Panc1 (cell line): Measurements from ENCODE around the gene PARP12. TPM values are rescaled to one million over a fixed set of nuclear protein-coding genes. Genes with fewer than 3 reads are reported as not detected.

Source experiments
- ATAC-seq: fragments of 200-7000 bp; cut with Tn5 transposase; 2 replicates; pipeline ENCODE4 v1.9.1; 2020; ENCODE audit warnings: mild to moderate bottlenecking, moderate library complexity
- BruUV-seq: library from RNA; stranded (reverse); fragments of 400-500 nt; replicated peaks from 2 replicates; lab custom pipeline; 2021; lab: Mats Ljungman, UMichigan
- CTCF ChIA-PET: fragments of 300-600 bp; sonication (Branson Sonifier 250); formaldehyde crosslinking; loops from one replicate; lab custom pipeline; 2022; ENCODE audit warnings: antibody characterized with exemption; lab: Charles Lee
- POLR2A ChIA-PET: fragments of 300-600 bp; sonication (Branson Sonifier 250); formaldehyde crosslinking; loops from one replicate; lab custom pipeline; 2022; ENCODE audit warnings: antibody characterized with exemption; lab: Charles Lee
- DNase-seq: peaks from one replicate; pipeline ENCODE4 v3.0.0-alpha.2; 2010; ENCODE audit warnings: low read depth, low spot score
- H3K27ac ChIP-seq: 2 replicates; pipeline ENCODE4 v1.5.1; 2011; ENCODE audit warnings: mild to moderate bottlenecking, low read length, inconsistent platforms
- H3K27me3 ChIP-seq: fragments of 200-500 bp; sonication (Bioruptor generic); 2 replicates; pipeline ENCODE4 v1.6.0; 2014; ENCODE audit warnings: low read length, inconsistent platforms; ENCODE audit not compliant: control insufficient read depth, insufficient read depth
- H3K36me3 ChIP-seq: fragments of 200-500 bp; sonication (Bioruptor generic); 2 replicates; pipeline ENCODE4 v1.5.1; 2014; ENCODE audit warnings: inconsistent platforms, mild to moderate bottlenecking, low read length, moderate library complexity; ENCODE audit not compliant: control insufficient read depth, insufficient read depth
- H3K4me1 ChIP-seq: 2 replicates; pipeline ENCODE4 v1.5.1; 2011; ENCODE audit warnings: inconsistent platforms, mild to moderate bottlenecking, low read length, moderate library complexity; ENCODE audit not compliant: control insufficient read depth, insufficient read depth
- H3K4me3 ChIP-seq, 2 experiments: 2 replicates each; pipeline ENCODE4 v1.5.1; 2011 to 2012; ENCODE audit warnings: low read depth in 2 of 2, low read length in 2 of 2, mild to moderate bottlenecking in 2 of 2, inconsistent platforms in 1 of 2, moderate library complexity in 1 of 2
- H3K9me3 ChIP-seq: fragments of 200-500 bp; sonication (Bioruptor generic); 2 replicates; pipeline ENCODE4 v1.5.1; 2014; ENCODE audit warnings: low read depth, mild to moderate bottlenecking, inconsistent platforms, low read length, moderate library complexity; ENCODE audit not compliant: control insufficient read depth, insufficient read depth
- CTCF ChIP-seq: fragments of 450-650 bp; IDR thresholded peaks from 2 replicates; pipeline ENCODE4 v1.5.1; 2017; ENCODE audit warnings: mild to moderate bottlenecking
- POLR2AphosphoS5 ChIP-seq: IDR thresholded peaks from 2 replicates; pipeline ENCODE4 v1.6.1; 2012; ENCODE audit warnings: mild to moderate bottlenecking, low read depth, low read length, moderate library complexity
- REST ChIP-seq, 2 experiments: IDR thresholded peaks; 2 replicates each; pipeline ENCODE4 v1.6.1; 2011 to 2012; ENCODE audit warnings: low read depth in 2 of 2, control low read depth in 1 of 2, low read length in 1 of 2, mild to moderate bottlenecking in 1 of 2, moderate library complexity in 1 of 2; ENCODE audit not compliant: insufficient read depth in 1 of 2
- SIN3A ChIP-seq: IDR thresholded peaks from 2 replicates; pipeline ENCODE4 v1.6.1; 2012; ENCODE audit warnings: low read depth, mild to moderate bottlenecking, low read length, moderate library complexity, borderline replicate concordance; ENCODE audit not compliant: insufficient read depth
- TCF7L2 ChIP-seq: IDR thresholded peaks from 2 replicates; pipeline ENCODE4 v1.6.1; 2011; ENCODE audit warnings: mild to moderate bottlenecking, low read depth, low read length, inconsistent platforms
- in situ Hi-C: cut with HindIII; loops from 2 replicates; pipeline ENCODE4 v1.10.0; 2016; ENCODE audit warnings: low sequenced_read_pairs, low pct_unique_long_range_greater_than_20kb
- intact Hi-C: fragments of 100-400 bp; cut with micrococcal nuclease; formaldehyde crosslinking; loops from one replicate; pipeline ENCODE4 v1.10.0; 2022; ENCODE audit not compliant: unreplicated experiment
- total RNA-seq: library from RNA; stranded (reverse); gene quantifications from one replicate; pipeline ENCODE4 v1.2.1, GENCODE V29; 2021; ENCODE audit not compliant: unreplicated experiment

Gene PARP12
- total RNA-seq, 1 experiment from 2014 or later: 31.7 TPM

- BruUV-seq: no TSS peak
- Histone ChIP-seq H3K27ac (no peak overlapping the region), H3K36me3 (peaks cover 4% of the 10 kb centered on the region), H3K4me3 (no peak overlapping the region), H3K9me3 (no peaks in the 10 kb centered on the region), H3K4me1 (peaks cover 19% of the 10 kb centered on the region), H3K27me3 (no peaks in the 10 kb centered on the region)
- ChIA-PET CTCF (no interaction called here), POLR2A (no interaction called here)
- DNase-seq (no peak), ATAC-seq (no peak)
- intact Hi-C loops (no loop called here), in situ Hi-C loops (no loop called here)
- TF ChIP-seq CTCF: no peak
- no peak for TF ChIP-seq TCF7L2
- no peak for TF ChIP-seq SIN3A
- no peak for TF ChIP-seq REST (IDR thresholded peaks at IDR 0.05; ENCODE audit: insufficient read depth in 1 of 2, low read depth in 2 of 2, low read length in 1 of 2)
- TF ChIP-seq POLR2AphosphoS5: no peak
Observed at GRCh38 chr7:140055833-140056232, 6.9 kb downstream of the PARP12 start.

- Histone ChIP-seq H3K4me3 (no peak overlapping the region), H3K36me3 (peaks cover 4% of the 10 kb centered on the region), H3K27me3 (no peaks in the 10 kb centered on the region), H3K4me1 (peaks cover 8% of the 10 kb centered on the region), H3K9me3 (no peaks in the 10 kb centered on the region), H3K27ac (no peak overlapping the region)
- TF ChIP-seq REST (IDR thresholded peaks at IDR 0.05; ENCODE audit: insufficient read depth in 1 of 2, low read depth in 2 of 2, low read length in 1 of 2) (no peak), SIN3A (no peak), TCF7L2 (no peak), CTCF (no peak), POLR2AphosphoS5 (no peak)
- CTCF ChIA-PET: no interaction called here
- DNase-seq (no peak), ATAC-seq (no peak)
- POLR2A ChIA-PET: no interaction called here
- in situ Hi-C loops: no loop called here
- intact Hi-C loops: no loop called here
- no TSS peak for BruUV-seq
Observed at GRCh38 chr7:140054751-140055150, 8.0 kb downstream of the PARP12 start.
